ENCODE measurements around the gene ARSD.
"Not testable (repeated sequence)": the region's sequence is repeated elsewhere in the genome, so short reads cannot be mapped to it uniquely, and the experiment has no call there.

The ARSD gene

GRCh38 chrX:2958199-2958598 lies 29.1 kb upstream of the ARSD start:
- TF ChIP-seq POLR2A (IDR thresholded peaks at IDR 0.05; ENCODE audit: low read depth, low read length) = no peak
- no peak for DNase-seq (ENCODE audit: insufficient read length, low spot score)
- no peak for FAIRE-seq

DNA sequence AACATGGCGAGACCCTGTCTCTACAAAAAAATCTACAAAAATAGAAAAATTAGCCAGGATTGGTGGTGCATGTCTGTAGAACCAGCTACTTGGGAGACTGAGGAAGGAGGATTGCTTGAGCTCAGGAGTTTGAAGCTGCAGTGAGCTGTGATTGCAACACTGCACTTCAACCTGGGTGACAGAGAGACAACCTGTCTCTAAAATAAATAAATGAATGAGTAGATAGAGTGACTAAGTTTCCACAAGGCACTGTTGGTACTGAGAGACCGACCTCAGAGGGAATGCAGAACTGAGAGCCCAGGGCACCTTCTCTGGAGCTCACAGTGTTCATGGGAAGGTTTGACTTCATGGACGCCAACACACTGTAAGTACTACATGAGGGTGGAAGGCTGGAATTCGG lies 26.7 kb upstream of the ARSD start:
- FAIRE-seq (no peak), DNase-seq (ENCODE audit: insufficient read length, low spot score) (no peak)
- TF ChIP-seq POLR2A (IDR thresholded peaks at IDR 0.05; ENCODE audit: low read depth, low read length) = no peak

- no peak for TF ChIP-seq POLR2A (IDR thresholded peaks at IDR 0.05; ENCODE audit: low read depth, low read length)
- FAIRE-seq = no peak
- DNase-seq (ENCODE audit: insufficient read length, low spot score) = no peak
These were observed 26.1 kb upstream of the ARSD start for GRCh38 chrX:2955281-2955680.

DNA sequence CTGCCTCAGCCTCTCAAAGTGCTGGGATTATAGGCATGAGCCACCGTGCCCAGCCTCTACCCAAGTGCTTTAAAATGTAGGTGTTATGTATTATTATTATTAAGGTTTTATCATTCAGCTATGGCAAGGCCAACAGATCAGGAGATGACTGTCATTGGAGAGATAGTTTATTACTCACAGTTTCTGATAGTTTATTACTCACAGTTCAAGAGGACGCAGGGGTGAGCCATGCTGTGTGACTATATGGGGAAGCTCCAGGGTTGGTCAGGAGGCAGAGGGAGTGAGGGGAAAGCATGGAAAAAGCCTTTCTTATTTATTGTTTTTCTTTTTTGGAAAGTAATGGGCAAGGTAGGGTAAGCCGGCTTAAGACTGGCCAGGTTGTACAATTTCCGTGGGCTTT lies 25.4 kb upstream of the ARSD start:
- no peak for TF ChIP-seq POLR2A (IDR thresholded peaks at IDR 0.05; ENCODE audit: low read depth, low read length)
- no peak for DNase-seq (ENCODE audit: insufficient read length, low spot score)
- no peak for FAIRE-seq

GRCh38 chrX:2937942-2938341 lies 8.8 kb upstream of the ARSD start:
- not testable (repeated sequence) for DNase-seq (ENCODE audit: insufficient read length, low spot score); FAIRE-seq

DNA sequence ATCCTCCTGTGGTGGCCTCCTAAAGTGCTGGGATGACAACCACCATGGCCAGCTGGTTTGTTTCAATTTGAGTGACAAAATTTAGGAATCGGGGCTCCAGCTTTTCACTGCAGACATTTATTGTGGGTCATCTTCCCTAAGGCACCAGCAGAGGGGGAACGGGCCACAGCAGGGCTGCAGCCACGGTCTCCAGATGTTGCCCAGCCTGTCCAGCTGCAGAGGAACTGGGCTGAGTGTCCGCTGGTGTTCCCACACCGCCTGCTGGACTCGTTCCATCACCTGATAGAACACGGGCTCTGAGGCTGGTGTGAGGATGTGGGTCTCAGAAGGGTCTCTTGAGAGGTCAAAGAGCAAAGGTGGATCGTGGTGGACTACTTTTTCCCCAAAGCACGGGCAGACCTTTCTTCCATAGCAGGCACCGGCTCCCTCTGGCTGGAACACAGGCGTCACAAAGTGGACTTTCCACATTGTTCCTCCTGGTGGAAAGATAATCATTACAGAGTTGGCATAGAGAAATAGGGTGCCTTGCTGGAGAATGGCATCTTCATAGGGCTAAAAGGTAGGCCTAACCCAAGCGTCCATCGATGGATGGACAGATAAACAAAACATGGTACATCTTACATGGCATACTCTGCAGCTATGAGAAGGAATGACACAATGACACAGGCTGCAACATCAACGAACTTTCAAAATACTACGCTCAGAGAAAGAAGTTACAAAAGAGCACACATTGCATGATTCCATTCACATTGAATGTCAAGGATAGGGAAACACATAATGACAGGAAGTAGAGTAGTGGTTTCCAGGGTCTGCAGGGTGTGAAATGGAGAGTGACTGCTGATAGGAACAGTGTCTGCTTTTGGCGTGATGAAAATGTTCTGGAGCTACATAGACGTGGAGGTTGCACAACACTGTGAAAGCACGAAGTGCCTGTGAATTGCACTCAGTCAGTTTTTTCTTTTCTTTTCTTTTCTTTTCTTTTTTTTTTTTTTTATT lies 5.9 kb upstream of the ARSD start:
- no peak for DNase-seq (ENCODE audit: insufficient read length, low spot score)
- no peak for TF ChIP-seq POLR2A (IDR thresholded peaks at IDR 0.05; ENCODE audit: low read depth, low read length)
- FAIRE-seq = no peak

GRCh38 chrX:2933125-2933900 lies 4.2 kb upstream of the ARSD start:
- DNase-seq (ENCODE audit: insufficient read length, low spot score) (no peak), FAIRE-seq (no peak)
- no peak for TF ChIP-seq POLR2A (IDR thresholded peaks at IDR 0.05; ENCODE audit: low read depth, low read length)

- FAIRE-seq (no peak), DNase-seq (ENCODE audit: insufficient read length, low spot score) (no peak)
- TF ChIP-seq POLR2A (IDR thresholded peaks at IDR 0.05; ENCODE audit: low read depth, low read length) = no peak
These were observed 2.5 kb upstream of the ARSD start for GRCh38 chrX:2931612-2932011.

GRCh38 chrX:2931155-2931554 lies 2.0 kb upstream of the ARSD start:
- TF ChIP-seq POLR2A (IDR thresholded peaks at IDR 0.05; ENCODE audit: low read depth, low read length) = no peak
- DNase-seq (ENCODE audit: insufficient read length, low spot score) = no peak
- no peak for FAIRE-seq

DNA sequence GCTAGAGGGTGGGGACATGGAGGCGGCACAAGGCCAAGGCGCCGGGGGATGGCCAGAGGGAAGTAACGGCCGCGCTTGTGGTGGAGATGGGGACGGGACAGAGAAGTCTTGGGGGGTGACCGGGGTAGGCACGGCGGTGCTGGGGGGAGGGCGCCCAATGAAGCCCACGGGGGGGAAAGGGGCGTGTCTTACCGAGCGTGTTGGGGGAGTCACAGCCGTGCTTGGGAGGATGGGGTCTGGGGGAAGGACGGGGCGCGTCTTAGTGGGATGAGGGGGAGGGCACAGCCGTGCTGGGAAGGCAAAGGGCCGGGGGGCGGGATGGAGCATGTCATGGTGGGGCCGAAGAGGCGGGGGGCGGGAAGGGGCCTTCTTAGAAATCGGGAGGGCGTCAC lies 952 bp downstream of the ARSD start:
- DNase-seq (ENCODE audit: insufficient read length, low spot score) (peak; percentile 9), FAIRE-seq (no peak)
- 0 out of 2 replicates have a peak, but pooled peaks have one; percentile 21 for TF ChIP-seq POLR2A (IDR thresholded peaks at IDR 0.05; ENCODE audit: low read depth, low read length)

- no peak for TF ChIP-seq POLR2A (IDR thresholded peaks at IDR 0.05; ENCODE audit: low read depth, low read length)
- DNase-seq (ENCODE audit: insufficient read length, low spot score) (no peak), FAIRE-seq (no peak)
These were observed 2.4 kb downstream of the ARSD start for GRCh38 chrX:2926664-2927275.

DNA sequence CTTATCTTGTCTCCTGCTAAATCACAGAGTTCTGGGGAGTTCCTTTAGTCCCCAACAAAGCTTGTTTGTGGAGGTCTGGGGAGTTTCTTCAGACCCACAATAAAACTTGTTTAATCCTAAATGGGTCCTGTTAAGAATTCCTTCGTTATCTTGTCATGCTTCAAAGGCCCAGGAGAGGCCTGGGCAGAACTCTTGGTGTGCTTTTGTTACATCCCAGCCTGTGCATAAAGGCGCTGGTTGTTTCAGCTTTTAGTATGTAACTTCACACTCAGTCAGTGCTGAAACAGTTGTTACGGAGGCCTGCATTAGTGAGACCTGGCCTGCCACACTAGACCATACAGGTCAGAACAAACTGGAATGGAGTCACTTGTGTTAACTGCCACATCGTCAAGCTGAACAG lies 2.9 kb downstream of the ARSD start:
- not testable (repeated sequence) for FAIRE-seq

GRCh38 chrX:2924151-2924550 lies 5.0 kb downstream of the ARSD start:
- TF ChIP-seq POLR2A (IDR thresholded peaks at IDR 0.05; ENCODE audit: low read depth, low read length) = no peak
- DNase-seq (ENCODE audit: insufficient read length, low spot score) (no peak), FAIRE-seq (no peak)

More for the DNA sequence above, 2.9 kb downstream of the ARSD start:
- not testable (repeated sequence) for DNase-seq (ENCODE audit: insufficient read length, low spot score)

DNA sequence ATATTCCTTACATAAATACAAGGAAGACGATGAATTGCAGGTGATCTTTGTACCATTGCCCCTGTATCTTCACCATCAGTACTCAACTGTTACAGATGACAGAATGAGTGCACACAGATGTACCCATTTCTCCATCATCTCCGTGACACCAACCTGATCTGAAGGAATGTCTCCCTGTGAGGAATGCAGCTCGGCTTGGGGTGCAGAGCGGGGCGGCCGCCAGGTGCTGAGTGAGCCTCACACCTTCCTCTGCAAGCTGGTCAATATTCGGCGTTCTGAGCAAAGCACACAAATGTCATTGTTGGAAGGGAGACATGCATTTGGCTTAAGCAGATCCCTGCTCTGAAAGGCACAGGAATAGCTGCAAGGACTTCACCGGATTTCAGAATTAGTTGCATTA lies 7.4 kb downstream of the ARSD start:
- FAIRE-seq = no peak
- DNase-seq (ENCODE audit: insufficient read length, low spot score) = no peak
- no peak for TF ChIP-seq POLR2A (IDR thresholded peaks at IDR 0.05; ENCODE audit: low read depth, low read length)
